SK-N-SH treated with all-trans-retinoic acid at 6 μM for 48 hours (cell line): ENCODE measurements around the gene KCNJ16.

Source experiments
- ESRRG ChIP-seq: fragments of 250-450 bp; sonication (Bioruptor Pico); IDR thresholded peaks from 2 replicates; pipeline ENCODE4 v1.6.1; 2021; ENCODE audit warnings: mild to moderate bottlenecking
- SNAI2 ChIP-seq: fragments of 250-450 bp; sonication (Bioruptor Pico); IDR thresholded peaks from 2 replicates; pipeline ENCODE4 v1.5.0; 2020; ENCODE audit warnings: mild to moderate bottlenecking, moderate library complexity
- ZC3H10 ChIP-seq: fragments of 250-450 bp; sonication (Bioruptor Pico); IDR thresholded peaks from 2 replicates; pipeline ENCODE4 v1.5.1; 2021; ENCODE audit warnings: mild to moderate bottlenecking, moderate library complexity
- ZFP3 ChIP-seq: fragments of 250-450 bp; sonication (Bioruptor Pico); IDR thresholded peaks from 2 replicates; pipeline ENCODE4 v1.5.0; 2020; ENCODE audit warnings: mild to moderate bottlenecking, moderate library complexity
- TF ChIP-seq, protein P1 (sequence below): fragments of 250-450 bp; sonication (Bioruptor Pico); IDR thresholded peaks from 2 replicates; pipeline ENCODE4 v1.8.0; 2020; ENCODE audit warnings: mild to moderate bottlenecking, moderate library complexity, borderline replicate concordance
- TF ChIP-seq, protein P2 (sequence below): fragments of 250-450 bp; sonication (Bioruptor Pico); IDR thresholded peaks from 2 replicates; pipeline ENCODE4 v1.5.1; 2020; ENCODE audit warnings: low read depth, mild to moderate bottlenecking, moderate library complexity

DNA sequence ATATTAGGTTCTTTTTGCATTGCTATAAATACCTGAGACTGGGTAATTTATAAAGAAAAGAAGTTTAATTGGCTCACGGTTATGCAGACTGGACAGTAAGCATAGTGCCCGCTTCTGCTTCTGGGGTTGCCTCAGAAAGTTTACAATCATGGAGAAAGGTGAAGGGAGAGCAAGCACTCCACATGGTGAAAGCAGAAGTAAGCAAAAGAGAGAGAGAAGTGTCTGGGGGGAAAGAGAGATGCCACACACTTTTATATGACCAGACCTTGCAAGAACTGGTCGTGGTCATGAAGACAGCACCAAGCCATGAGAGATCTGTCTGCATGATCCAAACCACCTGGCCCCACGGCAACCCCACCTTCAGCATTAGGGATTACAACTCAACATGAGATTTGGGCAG, 45.4 kb downstream of the KCNJ16 start:
- TF ChIP-seq ZFP3 (CRISPR knock-in tag): no peak
- TF ChIP-seq, protein P1, sequence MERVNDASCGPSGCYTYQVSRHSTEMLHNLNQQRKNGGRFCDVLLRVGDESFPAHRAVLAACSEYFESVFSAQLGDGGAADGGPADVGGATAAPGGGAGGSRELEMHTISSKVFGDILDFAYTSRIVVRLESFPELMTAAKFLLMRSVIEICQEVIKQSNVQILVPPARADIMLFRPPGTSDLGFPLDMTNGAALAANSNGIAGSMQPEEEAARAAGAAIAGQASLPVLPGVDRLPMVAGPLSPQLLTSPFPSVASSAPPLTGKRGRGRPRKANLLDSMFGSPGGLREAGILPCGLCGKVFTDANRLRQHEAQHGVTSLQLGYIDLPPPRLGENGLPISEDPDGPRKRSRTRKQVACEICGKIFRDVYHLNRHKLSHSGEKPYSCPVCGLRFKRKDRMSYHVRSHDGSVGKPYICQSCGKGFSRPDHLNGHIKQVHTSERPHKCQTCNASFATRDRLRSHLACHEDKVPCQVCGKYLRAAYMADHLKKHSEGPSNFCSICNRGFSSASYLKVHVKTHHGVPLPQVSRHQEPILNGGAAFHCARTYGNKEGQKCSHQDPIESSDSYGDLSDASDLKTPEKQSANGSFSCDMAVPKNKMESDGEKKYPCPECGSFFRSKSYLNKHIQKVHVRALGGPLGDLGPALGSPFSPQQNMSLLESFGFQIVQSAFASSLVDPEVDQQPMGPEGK: no peak
- TF ChIP-seq SNAI2 (CRISPR knock-in tag): no peak
- TF ChIP-seq, protein P2, sequence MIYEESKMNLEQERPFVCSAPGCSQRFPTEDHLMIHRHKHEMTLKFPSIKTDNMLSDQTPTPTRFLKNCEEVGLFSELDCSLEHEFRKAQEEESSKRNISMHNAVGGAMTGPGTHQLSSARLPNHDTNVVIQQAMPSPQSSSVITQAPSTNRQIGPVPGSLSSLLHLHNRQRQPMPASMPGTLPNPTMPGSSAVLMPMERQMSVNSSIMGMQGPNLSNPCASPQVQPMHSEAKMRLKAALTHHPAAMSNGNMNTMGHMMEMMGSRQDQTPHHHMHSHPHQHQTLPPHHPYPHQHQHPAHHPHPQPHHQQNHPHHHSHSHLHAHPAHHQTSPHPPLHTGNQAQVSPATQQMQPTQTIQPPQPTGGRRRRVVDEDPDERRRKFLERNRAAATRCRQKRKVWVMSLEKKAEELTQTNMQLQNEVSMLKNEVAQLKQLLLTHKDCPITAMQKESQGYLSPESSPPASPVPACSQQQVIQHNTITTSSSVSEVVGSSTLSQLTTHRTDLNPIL (CRISPR knock-in tag): no peak
- TF ChIP-seq ESRRG (CRISPR knock-in tag): no peak
- TF ChIP-seq ZC3H10 (CRISPR knock-in tag): no peak
